Upper lobe of left lung (tissue), 6 donors: ENCODE measurements around the gene FCER2. TPM values are rescaled to one million over a fixed set of nuclear protein-coding genes. Genes with fewer than 3 reads are reported as not detected.

Experiments used
- ATAC-seq, 2 donors: fragments of 200-7000 bp; cut with Tn5 transposase; one replicate each; pipeline ENCODE4 v1.9.1; 2022; ENCODE audit warnings: mild to moderate bottlenecking in 2 of 2, moderate library complexity in 2 of 2; ENCODE audit not compliant: low FRiP score in 2 of 2
- DNase-seq, 2 donors: peaks; one replicate each; pipeline ENCODE4 v3.0.0-alpha.2; 2019 to 2020
- H3K27ac ChIP-seq, 4 donors: fragments of 200-600 bp; sonication (generic); one replicate each; pipeline ENCODE4 v1.5.1; 2016 to 2019
- H3K27me3 ChIP-seq, 4 donors: fragments of 200-600 bp; sonication (generic); one replicate each; pipeline ENCODE4 v1.5.1; 2017 to 2019
- H3K36me3 ChIP-seq, 4 donors: fragments of 200-600 bp; sonication (generic); one replicate each; pipeline ENCODE4 v1.5.1; 2016 to 2019
- H3K4me1 ChIP-seq, 4 donors: fragments of 200-600 bp; sonication (generic); one replicate each; pipeline ENCODE4 v1.5.1; 2018 to 2019
- H3K4me3 ChIP-seq, 4 donors: fragments of 200-600 bp; sonication (generic); one replicate each; pipeline ENCODE4 v1.5.1; 2017 to 2019; ENCODE audit warnings: mild to moderate bottlenecking in 2 of 4, moderate library complexity in 1 of 4
- H3K9me3 ChIP-seq, 4 donors: fragments of 200-600 bp; sonication (generic); one replicate each; pipeline ENCODE4 v1.5.1; 2018 to 2019
- CTCF ChIP-seq, 6 experiments: fragments of 450-650 bp in 4 of 6; fragments of 200-600 bp in 2 of 6; sonication (generic) in 2 of 6; IDR thresholded peaks; one replicate each; pipeline ENCODE4 v1.5.1; 2016 to 2019; ENCODE audit warnings: antibody characterized with exemption in 6 of 6
- EP300 ChIP-seq, 4 donors: sonication (generic); formaldehyde crosslinking; IDR thresholded peaks; one replicate each; pipeline ENCODE4 v1.5.1; 2017; ENCODE audit warnings: antibody characterized with exemption in 4 of 4, control low read depth in 2 of 4
- POLR2AphosphoS5 ChIP-seq, 2 donors: sonication (generic); formaldehyde crosslinking; IDR thresholded peaks; one replicate each; pipeline ENCODE4 v1.5.1; 2017; ENCODE audit warnings: antibody characterized with exemption in 2 of 2
- whole genome bisulfite sequencing, 2 donors: methylation state at CpG; one replicate each; pipeline ENCODE4 v1.1.5; 2017 to 2018; 5-methylcytosine and 5-hydroxymethylcytosine counted together
- total RNA-seq, 6 donors: library from RNA; depleted of rRNA in 4 of 6; stranded (reverse); fragments of >200 nt in 4 of 6; gene quantifications; one replicate each; pipeline versions ENCODE4 v1.1.0 to v1.2.1, GENCODE V29; 2016 to 2021
- donor health status: DM: no; HTN: no; CAD: no; lungs with moderate emphysema.
- donor health status: DM: no; HTN: yes; CAD: no; lungs with severe emphysema.

FCER2 gene
- total RNA-seq, 6 donors from 2014 or later, result 0.83 to 2.9 TPM; not detected in 4

DNA sequence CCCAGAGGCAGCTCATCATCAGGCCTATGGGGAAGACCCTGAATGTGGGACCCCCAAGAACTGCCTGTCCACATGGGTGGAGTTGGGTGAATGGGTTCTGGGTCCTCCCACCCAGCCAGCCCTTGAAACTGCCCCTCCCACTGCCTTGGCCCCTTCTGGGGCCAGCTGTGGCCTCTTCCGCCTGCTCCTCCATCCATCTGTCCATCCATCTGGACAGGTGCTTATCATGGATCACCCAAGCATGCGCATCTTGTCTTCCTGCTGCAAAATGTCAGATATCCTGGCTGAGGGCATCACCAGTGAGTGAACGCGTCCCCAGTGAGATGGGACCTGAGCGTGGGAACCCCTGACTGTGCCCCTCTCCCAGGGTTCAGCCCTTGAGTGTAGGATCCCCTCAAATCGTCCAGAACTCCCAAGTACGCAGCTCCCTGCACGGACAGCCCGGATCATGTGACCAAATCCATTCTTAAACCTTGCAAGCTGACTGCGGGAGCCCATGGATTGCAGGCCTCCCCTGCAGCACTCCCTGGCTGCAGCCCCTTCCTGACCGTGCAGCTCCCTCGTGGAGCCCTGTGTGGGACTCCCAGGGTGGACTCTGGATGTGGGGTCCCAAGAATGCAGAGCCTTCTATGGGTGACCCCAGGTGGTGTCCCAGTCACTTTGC, 63.0 kb downstream of the FCER2 start:
- WGBS, 2 donors, result 75 to 77% methylated on average over 9 to 10 of the region's 12 CpGs

More for the DNA sequence above, 63.0 kb downstream of the FCER2 start:
- Histone ChIP-seq H3K4me3 (no peak overlapping the region), H3K27ac (no peak overlapping the region), H3K27me3 (peaks cover 0 to 6% (median 0%) of the 10 kb centered on the region in 4 donors), H3K9me3 (no peaks in the 10 kb centered on the region), H3K4me1 (peaks cover 0 to 45% (median 13%) of the 10 kb centered on the region in 4 donors), H3K36me3 (peaks cover 0 to 22% (median 11%) of the 10 kb centered on the region in 4 donors)
- no peak for TF ChIP-seq CTCF (IDR thresholded peaks at IDR 0.05)
- no peak for TF ChIP-seq POLR2AphosphoS5 (IDR thresholded peaks at IDR 0.05)
- no peak for TF ChIP-seq EP300 (IDR thresholded peaks at IDR 0.05)
- no peak for ATAC-seq
- DNase-seq, result no peak

Other genes starting within 250 kb of the FCER2 start
- gene PEX11G, start 213.1 kb downstream of the FCER2 start, total RNA-seq, result 1 to 10 TPM; 2.3 to 9.1 (median 5.4) TPM
- gene ZNF358, start 186.0 kb downstream of the FCER2 start, total RNA-seq, result 100 to 1,000 TPM in 1 of 6 donors, 10 to 100 TPM in 5; 31.1 to 116 (median 57.8) TPM
- gene MCOLN1, start 179.5 kb downstream of the FCER2 start, total RNA-seq, result 100 to 1,000 TPM in 2 of 6 donors, 10 to 100 TPM in 4; 12.9 to 118 (median 69.7) TPM
- 100 to 1,000 TPM; 125 to 412 (median 328) TPM for gene PNPLA6, start 166.4 kb downstream of the FCER2 start, total RNA-seq
- 10 to 100 TPM; 12.2 to 63.9 (median 31.2) TPM for gene CAMSAP3, start 106.3 kb downstream of the FCER2 start, total RNA-seq
- 10 to 100 TPM; 35.7 to 81.7 (median 51.4) TPM for gene XAB2, start 72.6 kb downstream of the FCER2 start, total RNA-seq
- 100 to 1,000 TPM in 2 of 6 donors, 10 to 100 TPM in 4; 21.3 to 133 (median 71.3) TPM for gene PET100, start 72.3 kb downstream of the FCER2 start, total RNA-seq
- 10 to 100 TPM in 1 of 6 donors, 1 to 10 TPM in 4, not detected in 1; 2.3 to 21.0 (median 3.3) TPM for gene PCP2, start 68.4 kb downstream of the FCER2 start, total RNA-seq
- gene STXBP2, start 65.0 kb downstream of the FCER2 start, total RNA-seq, result 100 to 1,000 TPM; 111 to 562 (median 249) TPM
- gene RETN, start 33.1 kb downstream of the FCER2 start, total RNA-seq, result 10 to 100 TPM in 3 of 6 donors, 1 to 10 TPM in 3; 2.5 to 59.2 (median 13.8) TPM
- 100 to 1,000 TPM in 2 of 6 donors, 10 to 100 TPM in 3, 1 to 10 TPM in 1; 9.4 to 160 (median 36.6) TPM for gene MCEMP1, start 25.0 kb downstream of the FCER2 start, total RNA-seq
- 100 to 1,000 TPM in 1 of 6 donors, 10 to 100 TPM in 5; 33.9 to 105 (median 52.0) TPM for gene TRAPPC5, start 21.3 kb downstream of the FCER2 start, total RNA-seq
- gene CLEC4G, start 30.0 kb upstream of the FCER2 start, total RNA-seq, result 1 to 10 TPM in 3 of 6 donors, under 1 TPM in 1, not detected in 2; 0.40 to 2.5 (median 1.5) TPM
- gene CD209, start 45.4 kb upstream of the FCER2 start, total RNA-seq, result 10 to 100 TPM in 1 of 6 donors, 1 to 10 TPM in 3, under 1 TPM in 2; 0.55 to 14.8 (median 1.7) TPM
- gene CLEC4M, start 61.1 kb upstream of the FCER2 start, total RNA-seq, result 1 to 10 TPM in 4 of 6 donors, under 1 TPM in 1, not detected in 1; 0.86 to 7.4 (median 3.1) TPM
- gene EVI5L, start 128.1 kb upstream of the FCER2 start, total RNA-seq, result 10 to 100 TPM; 12.0 to 24.1 (median 15.6) TPM
- 1 to 10 TPM in 5 of 6 donors, under 1 TPM in 1; 0.46 to 9.4 (median 2.7) TPM for gene PRR36, start 172.3 kb upstream of the FCER2 start, total RNA-seq
- 10 to 100 TPM in 1 of 6 donors, 1 to 10 TPM in 5; 1.0 to 11.7 (median 6.9) TPM for gene LRRC8E, start 186.4 kb upstream of the FCER2 start, total RNA-seq
- gene MAP2K7, start 201.7 kb upstream of the FCER2 start, total RNA-seq, result 10 to 100 TPM; 21.1 to 61.8 (median 33.0) TPM
- 1 to 10 TPM in 1 of 6 donors, under 1 TPM in 1, not detected in 4; 0.37 to 1.1 TPM for gene TGFBR3L, start 212.7 kb upstream of the FCER2 start, total RNA-seq
- 10 to 100 TPM in 5 of 6 donors, 1 to 10 TPM in 1; 5.2 to 28.0 (median 19.2) TPM for gene SNAPC2, start 218.2 kb upstream of the FCER2 start, total RNA-seq
- gene CTXN1, start 224.0 kb upstream of the FCER2 start, total RNA-seq, result 10 to 100 TPM in 3 of 6 donors, 1 to 10 TPM in 3; 1.2 to 28.3 (median 13.4) TPM
- 10 to 100 TPM; 39.8 to 83.2 (median 52.7) TPM for gene TIMM44, start 241.5 kb upstream of the FCER2 start, total RNA-seq